GM18907 (cell line): ENCODE results near the gene MAP1A.

Experiments used
- ATAC-seq: cut with Tn5 transposase; IDR thresholded peaks from one replicate; pipeline ENCODE4 v1.9.1; 2021; ENCODE audit warnings: mild to moderate bottlenecking, moderate library complexity; ENCODE audit not compliant: unreplicated experiment

MAP1A gene

GRCh38 chr15:43517354-43518196, at the start of gene MAP1A:
Gene MAP1A (plus strand): TSS chr15:43517608. CDS start chr15:43521474, 3,866 bp downstream.
- no peak for ATAC-seq

DNA sequence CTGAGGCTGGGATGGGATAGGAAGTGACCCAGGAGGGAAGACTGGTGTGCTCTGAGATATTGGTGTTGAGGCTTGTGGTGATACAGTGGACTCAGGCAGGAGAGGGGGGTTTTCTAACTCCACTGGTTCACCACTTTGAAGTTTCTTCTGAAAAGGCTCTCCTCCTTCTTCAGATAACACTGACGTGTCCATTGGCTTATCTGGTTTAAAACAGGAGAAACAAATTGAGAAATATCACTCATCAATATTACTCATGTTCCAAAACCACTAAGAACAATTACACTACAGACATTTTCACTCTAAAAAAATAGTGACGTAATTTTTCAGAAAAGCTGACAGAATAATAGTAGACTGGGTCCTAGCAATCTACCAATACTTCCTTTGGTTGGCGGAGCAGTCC, 47.5 kb upstream of the MAP1A start:
- no peak for ATAC-seq

DNA sequence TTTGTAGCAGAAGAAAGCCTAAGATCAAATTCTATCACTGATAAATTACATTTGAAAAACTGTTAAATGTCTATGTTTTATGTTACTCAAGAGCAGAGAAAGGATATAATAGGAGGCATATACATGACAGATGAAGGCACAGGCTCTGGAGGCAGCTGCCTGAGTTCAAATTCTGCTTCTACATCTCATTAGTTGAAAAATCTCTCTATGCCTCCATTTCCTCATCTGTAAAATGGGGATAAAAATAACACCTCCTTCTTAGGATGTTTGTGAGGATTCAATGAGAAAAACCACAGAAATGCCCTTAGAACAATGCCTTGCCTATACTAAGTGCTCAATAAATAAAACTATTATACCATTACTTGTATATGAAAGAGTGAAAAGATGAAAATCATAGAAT, 45.4 kb upstream of the MAP1A start:
- no peak for ATAC-seq

- no peak for ATAC-seq
Observed at GRCh38 chr15:43473885-43474284, 43.5 kb upstream of the MAP1A start.

GRCh38 chr15:43483297-43484128, 33.9 kb upstream of the MAP1A start:
- ATAC-seq = no peak

- ATAC-seq = no peak
Observed at GRCh38 chr15:43484455-43484854, 33.0 kb upstream of the MAP1A start.

GRCh38 chr15:43487271-43487895, 30.0 kb upstream of the MAP1A start:
- no peak for ATAC-seq

DNA sequence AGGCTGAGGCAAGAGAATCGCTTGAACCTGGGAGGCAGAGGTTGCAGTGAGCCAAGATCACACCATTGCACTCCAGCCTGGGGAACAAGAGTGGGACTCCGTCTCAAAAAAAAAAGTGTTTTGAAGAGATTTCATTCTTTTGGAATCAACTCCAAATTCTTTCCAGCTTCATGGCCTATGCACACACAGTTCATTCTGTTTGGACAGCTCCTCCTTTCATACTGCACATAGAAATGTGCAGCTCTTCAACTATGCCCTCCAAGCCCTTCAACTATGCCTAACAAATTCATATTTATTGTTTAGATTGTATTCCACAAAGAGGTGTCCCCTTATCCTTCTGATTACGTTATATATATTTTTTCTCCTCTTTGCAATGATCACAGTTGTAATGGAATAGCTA, 28.6 kb upstream of the MAP1A start:
- ATAC-seq = no peak

DNA sequence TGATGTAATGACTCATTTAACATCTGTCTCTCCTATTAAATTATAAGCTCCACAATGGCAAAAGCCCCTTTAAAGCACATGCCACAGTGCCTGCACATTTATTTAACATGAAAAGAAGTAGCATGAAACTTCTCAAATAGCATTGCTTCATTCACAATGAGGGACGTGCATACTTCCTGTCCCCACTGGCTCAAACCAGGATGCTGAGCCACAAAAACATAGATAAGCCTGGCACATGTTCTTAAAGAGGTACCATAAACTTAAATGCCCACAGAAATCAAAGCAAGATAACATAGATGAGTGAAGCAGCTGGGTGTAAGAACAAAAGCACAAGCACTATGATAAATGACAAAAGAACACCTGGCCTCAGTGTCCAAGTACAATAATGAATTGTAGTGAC, 28.2 kb upstream of the MAP1A start:
- no peak for ATAC-seq

DNA sequence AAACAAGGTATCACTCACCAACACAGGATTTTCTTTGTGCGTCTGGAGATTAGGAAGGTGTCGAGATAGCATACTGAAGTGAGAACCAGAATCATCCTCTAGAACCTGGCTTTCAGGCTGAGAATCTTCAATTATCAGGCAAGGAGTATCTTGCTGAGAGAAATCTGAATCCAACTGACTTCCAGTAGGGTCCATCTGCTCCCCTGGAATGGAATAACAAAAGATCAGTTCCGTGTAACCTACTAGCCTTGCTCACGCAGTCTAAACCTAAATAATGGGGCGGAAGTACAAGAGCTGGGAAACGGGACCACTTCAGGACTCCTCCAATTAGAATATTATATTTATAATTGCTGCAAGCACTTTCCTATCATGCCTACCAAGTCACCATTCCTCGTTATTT, 25.1 kb upstream of the MAP1A start:
- no peak for ATAC-seq

GRCh38 chr15:43492673-43493601, 24.5 kb upstream of the MAP1A start, which contains the start of gene TP53BP1:
Gene TP53BP1 (minus strand): TSS chr15:43493156. CDS start chr15:43493043, 113 bp downstream.
- ATAC-seq = peak; percentile 98

GRCh38 chr15:43493703-43494472, 23.5 kb upstream of the MAP1A start:
- ATAC-seq = no peak

- no peak for ATAC-seq
Observed at GRCh38 chr15:43498990-43499389, 18.4 kb upstream of the MAP1A start.

GRCh38 chr15:43499635-43500034, 17.8 kb upstream of the MAP1A start:
- ATAC-seq = no peak

- no peak for ATAC-seq
Observed at GRCh38 chr15:43505738-43506137, 11.7 kb upstream of the MAP1A start.

GRCh38 chr15:43508421-43508820, 9.0 kb upstream of the MAP1A start:
- ATAC-seq = no peak

GRCh38 chr15:43508991-43509659, 8.3 kb upstream of the MAP1A start:
- no peak for ATAC-seq

DNA sequence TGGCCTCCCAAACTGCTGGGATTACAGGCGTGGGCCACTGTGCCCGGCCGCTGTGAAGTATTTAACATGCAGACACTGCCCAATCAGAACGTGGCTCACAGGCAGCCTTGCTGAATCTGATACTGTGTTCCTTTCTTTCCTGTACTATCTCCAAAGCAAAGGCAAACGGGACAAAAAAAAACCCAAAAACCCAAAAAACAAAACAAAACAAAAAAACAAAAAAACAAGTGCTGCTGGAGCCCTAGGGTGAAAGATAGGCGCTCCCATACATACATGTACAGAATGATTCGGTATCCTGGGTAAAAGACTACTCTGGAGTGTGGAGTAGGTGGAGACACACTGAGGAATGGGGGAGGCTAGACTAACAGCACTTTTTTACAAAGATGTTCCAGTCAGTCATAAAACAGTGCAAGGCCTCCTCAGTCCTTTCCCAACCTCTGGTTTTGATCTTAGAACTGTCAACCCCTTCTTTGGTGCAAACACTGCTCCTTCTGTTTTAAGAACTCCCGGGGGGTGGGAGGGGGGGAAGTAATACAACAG, 7.7 kb upstream of the MAP1A start:
- ATAC-seq = no peak
